Loucy (cell line): ENCODE measurements around the gene RAB25.
"Not testable (repeated sequence)": the region's sequence is repeated elsewhere in the genome, so short reads cannot be mapped to it uniquely, and the experiment has no call there.

Experiments
- H2AFZ ChIP-seq: fragments of 200-600 bp; sonication (generic); 2 replicates; pipeline ENCODE4 v1.6.0; 2016; ENCODE audit warnings: antibody characterized with exemption, mild to moderate bottlenecking, low read length, moderate library complexity
- H3F3A ChIP-seq: fragments of 200-600 bp; 2 replicates; pipeline ENCODE4 v1.6.0; 2016; ENCODE audit warnings: antibody characterized with exemption, low read depth, mild to moderate bottlenecking
- H3K27me3 ChIP-seq: fragments of 200-600 bp; sonication (generic); 2 replicates; pipeline ENCODE4 v1.6.1; 2014; ENCODE audit warnings: low read length, mild to moderate bottlenecking; ENCODE audit not compliant: insufficient read depth, poor library complexity, severe bottlenecking
- H3K36me3 ChIP-seq: fragments of 200-600 bp; sonication (generic); 2 replicates; pipeline ENCODE4 v1.6.1; 2016; ENCODE audit warnings: low read length; ENCODE audit not compliant: insufficient read depth
- H3K4me1 ChIP-seq: fragments of 200-600 bp; sonication (generic); 2 replicates; pipeline ENCODE4 v1.5.1; 2014; ENCODE audit warnings: low read length, mild to moderate bottlenecking; ENCODE audit not compliant: insufficient read depth, poor library complexity, severe bottlenecking
- H3K4me2 ChIP-seq: fragments of 200-600 bp; sonication (generic); 2 replicates; pipeline ENCODE4 v1.6.0; 2014; ENCODE audit warnings: antibody characterized with exemption, low read length, low read depth, mild to moderate bottlenecking; ENCODE audit not compliant: poor library complexity, severe bottlenecking
- H3K4me3 ChIP-seq: fragments of 200-600 bp; sonication (generic); 2 replicates; pipeline ENCODE4 v1.5.1; 2014; ENCODE audit warnings: low read length, mild to moderate bottlenecking, mixed read lengths; ENCODE audit not compliant: poor library complexity, severe bottlenecking
- H3K79me2 ChIP-seq: fragments of 200-600 bp; sonication (generic); 2 replicates; pipeline ENCODE4 v1.6.1; 2014; ENCODE audit warnings: low read length; ENCODE audit not compliant: insufficient read depth
- H3K9ac ChIP-seq: fragments of 200-600 bp; sonication (generic); 2 replicates; pipeline ENCODE4 v1.6.0; 2014; ENCODE audit warnings: mild to moderate bottlenecking, low read depth, low read length, moderate library complexity; ENCODE audit not compliant: poor library complexity, severe bottlenecking
- H3K9me2 ChIP-seq: fragments of 200-600 bp; sonication (generic); replicated peaks from 2 replicates; pipeline ENCODE4 v1.6.1; 2016; ENCODE audit warnings: low read depth, low read length, mixed read lengths
- H3K9me3 ChIP-seq: fragments of 200-600 bp; sonication (generic); 2 replicates; pipeline ENCODE4 v1.6.1; 2014; ENCODE audit warnings: mild to moderate bottlenecking, antibody characterized with exemption, low read length, low read depth; ENCODE audit not compliant: insufficient read depth
- H4K20me1 ChIP-seq: fragments of 200-600 bp; sonication (generic); 2 replicates; pipeline ENCODE4 v1.6.0; 2014; ENCODE audit warnings: antibody characterized with exemption, low read length, mild to moderate bottlenecking; ENCODE audit not compliant: insufficient read depth, poor library complexity, severe bottlenecking
- EZH2phosphoT487 ChIP-seq: fragments of 200-600 bp; IDR thresholded peaks from 2 replicates; pipeline ENCODE4 v1.6.1; 2018; ENCODE audit warnings: antibody characterized with exemption, mild to moderate bottlenecking, moderate library complexity, borderline replicate concordance
- TF ChIP-seq, protein P1 (sequence below): fragments of 200-600 bp; sonication (generic); conservative IDR thresholded peaks from 2 replicates; pipeline ENCODE4 v1.5.1; 2014; ENCODE audit warnings: mild to moderate bottlenecking, antibody characterized with exemption, low read length

The RAB25 gene

DNA sequence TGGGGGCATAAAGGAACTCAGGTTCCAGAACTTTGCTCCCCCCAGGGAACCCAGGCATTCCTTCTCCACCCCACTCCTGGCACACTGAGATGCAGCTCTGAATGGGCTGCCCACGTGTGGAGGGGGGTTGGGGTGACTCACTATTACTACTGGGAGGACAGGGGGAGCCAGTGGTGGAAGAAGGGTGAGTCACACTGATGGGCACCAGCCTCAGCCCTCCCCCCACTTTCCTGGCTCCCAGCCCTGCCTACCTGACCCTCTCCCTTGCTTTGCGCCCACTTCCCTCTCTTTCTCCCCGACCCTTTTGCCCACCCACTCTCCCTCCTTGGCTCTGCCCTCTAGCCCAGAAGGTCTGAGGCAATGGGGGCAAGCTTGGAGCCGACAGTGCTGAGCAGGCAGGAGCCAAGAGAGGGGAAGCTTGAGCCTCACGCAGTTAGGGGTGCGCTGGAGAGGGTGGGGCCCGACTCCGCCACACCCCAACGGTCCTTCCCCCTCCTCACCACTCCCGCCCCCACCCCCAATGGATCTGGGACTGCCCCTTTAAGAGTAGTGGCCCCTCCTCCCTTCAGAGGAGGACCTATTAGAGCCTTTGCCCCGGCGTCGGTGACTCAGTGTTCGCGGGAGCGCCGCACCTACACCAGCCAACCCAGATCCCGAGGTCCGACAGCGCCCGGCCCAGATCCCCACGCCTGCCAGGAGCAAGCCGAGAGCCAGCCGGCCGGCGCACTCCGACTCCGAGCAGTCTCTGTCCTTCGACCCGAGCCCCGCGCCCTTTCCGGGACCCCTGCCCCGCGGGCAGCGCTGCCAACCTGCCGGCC, 53.4 kb downstream of the RAB25 start, which contains the start of gene LMNA:
TSS of gene LMNA (plus strand) at position 611 of the 818 bp plus-strand sequence. CDS start 208 bp downstream, outside the sequence.
- H3K4me2 ChIP-seq, result no peak within 1 kb of the TSS
- H3K4me1 ChIP-seq, result peaks cover 9% of the 10 kb centered on the region
- peak within 1 kb of the TSS; percentile 36 for H3K9ac ChIP-seq

DNA sequence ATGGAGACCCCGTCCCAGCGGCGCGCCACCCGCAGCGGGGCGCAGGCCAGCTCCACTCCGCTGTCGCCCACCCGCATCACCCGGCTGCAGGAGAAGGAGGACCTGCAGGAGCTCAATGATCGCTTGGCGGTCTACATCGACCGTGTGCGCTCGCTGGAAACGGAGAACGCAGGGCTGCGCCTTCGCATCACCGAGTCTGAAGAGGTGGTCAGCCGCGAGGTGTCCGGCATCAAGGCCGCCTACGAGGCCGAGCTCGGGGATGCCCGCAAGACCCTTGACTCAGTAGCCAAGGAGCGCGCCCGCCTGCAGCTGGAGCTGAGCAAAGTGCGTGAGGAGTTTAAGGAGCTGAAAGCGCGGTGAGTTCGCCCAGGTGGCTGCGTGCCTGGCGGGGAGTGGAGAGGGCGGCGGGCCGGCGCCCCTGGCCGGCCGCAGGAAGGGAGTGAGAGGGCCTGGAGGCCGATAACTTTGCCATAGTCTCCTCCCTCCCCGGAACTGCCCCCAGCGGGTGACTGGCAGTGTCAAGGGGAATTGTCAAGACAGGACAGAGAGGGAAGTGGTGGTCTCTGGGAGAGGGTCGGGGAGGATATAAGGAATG, 54.1 kb downstream of the RAB25 start:
- Histone ChIP-seq H3K4me1 (peaks cover 9% of the 10 kb centered on the region), H2AFZ (no peak overlapping the region), H3K79me2 (no peaks in the 10 kb centered on the region), H3K4me2 (no peak overlapping the region), H3K4me3 (no peak overlapping the region), H3K27me3 (no peaks in the 10 kb centered on the region), H3F3A (no peaks in the 10 kb centered on the region), H3K36me3 (no peaks in the 10 kb centered on the region), H4K20me1 (no peaks in the 10 kb centered on the region), H3K9ac (no peak overlapping the region), H3K9me3 (no peaks in the 10 kb centered on the region), H3K9me2 (no peaks in the 10 kb centered on the region)
- TF ChIP-seq, protein P1, sequence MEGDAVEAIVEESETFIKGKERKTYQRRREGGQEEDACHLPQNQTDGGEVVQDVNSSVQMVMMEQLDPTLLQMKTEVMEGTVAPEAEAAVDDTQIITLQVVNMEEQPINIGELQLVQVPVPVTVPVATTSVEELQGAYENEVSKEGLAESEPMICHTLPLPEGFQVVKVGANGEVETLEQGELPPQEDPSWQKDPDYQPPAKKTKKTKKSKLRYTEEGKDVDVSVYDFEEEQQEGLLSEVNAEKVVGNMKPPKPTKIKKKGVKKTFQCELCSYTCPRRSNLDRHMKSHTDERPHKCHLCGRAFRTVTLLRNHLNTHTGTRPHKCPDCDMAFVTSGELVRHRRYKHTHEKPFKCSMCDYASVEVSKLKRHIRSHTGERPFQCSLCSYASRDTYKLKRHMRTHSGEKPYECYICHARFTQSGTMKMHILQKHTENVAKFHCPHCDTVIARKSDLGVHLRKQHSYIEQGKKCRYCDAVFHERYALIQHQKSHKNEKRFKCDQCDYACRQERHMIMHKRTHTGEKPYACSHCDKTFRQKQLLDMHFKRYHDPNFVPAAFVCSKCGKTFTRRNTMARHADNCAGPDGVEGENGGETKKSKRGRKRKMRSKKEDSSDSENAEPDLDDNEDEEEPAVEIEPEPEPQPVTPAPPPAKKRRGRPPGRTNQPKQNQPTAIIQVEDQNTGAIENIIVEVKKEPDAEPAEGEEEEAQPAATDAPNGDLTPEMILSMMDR, result no peak
- no peak for TF ChIP-seq EZH2phosphoT487

More for the DNA sequence above, 53.4 kb downstream of the RAB25 start, which contains the start of gene LMNA:
- Histone ChIP-seq H2AFZ (no peak within 1 kb of the TSS), H4K20me1 (no peaks in the 10 kb centered on the region), H3K79me2 (no peaks in the 10 kb centered on the region), H3K4me3 (no peak within 1 kb of the TSS), H3K9me3 (no peaks in the 10 kb centered on the region), H3K36me3 (no peaks in the 10 kb centered on the region), H3K9me2 (no peaks in the 10 kb centered on the region), H3K27me3 (no peaks in the 10 kb centered on the region), H3F3A (no peaks in the 10 kb centered on the region)
- TF ChIP-seq, protein P1, result no peak
- TF ChIP-seq EZH2phosphoT487, result no peak

DNA sequence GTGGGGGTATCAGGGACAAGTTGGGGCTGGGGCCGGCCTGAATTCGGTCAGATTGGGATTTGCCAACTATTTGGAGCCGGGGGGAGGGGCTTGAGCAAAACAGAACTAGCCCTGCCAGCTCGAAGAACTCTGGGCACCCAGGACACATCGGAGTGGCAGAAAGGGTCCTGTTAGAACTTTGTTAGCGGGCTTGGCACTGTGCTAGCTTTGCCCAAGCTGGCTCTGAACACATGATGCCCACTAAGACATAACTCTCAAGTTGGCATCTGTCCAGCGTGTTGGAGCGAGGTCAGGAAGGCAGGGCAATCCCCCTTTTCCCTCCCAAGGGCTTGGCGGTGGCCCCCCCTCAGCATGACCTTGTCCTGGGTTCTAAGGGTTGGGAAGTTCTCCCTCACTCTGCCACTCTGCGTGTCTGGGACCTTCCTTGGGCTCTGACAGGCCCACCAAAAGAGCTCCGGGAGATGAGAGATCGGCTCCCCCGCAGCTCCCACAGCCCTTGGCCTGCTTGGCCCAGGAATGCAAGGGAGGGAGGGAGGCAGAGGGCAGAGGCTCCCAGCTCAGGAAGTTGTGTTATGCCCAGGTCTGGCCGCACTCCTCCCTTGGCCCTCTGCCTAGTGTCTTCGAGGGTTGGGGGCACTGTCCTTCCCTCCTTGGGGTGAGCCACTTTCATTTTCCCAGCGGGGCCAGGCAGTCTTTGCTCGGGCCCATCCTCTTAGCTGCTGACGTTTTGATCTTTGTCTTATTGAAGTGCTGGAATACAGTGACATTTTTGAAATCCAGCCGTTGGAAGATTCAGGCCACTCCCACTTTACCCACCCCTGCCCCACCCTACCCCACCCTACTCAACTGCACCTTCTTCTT, 54.8 kb downstream of the RAB25 start:
- H3K4me2 ChIP-seq, result no peak overlapping the region
- no peaks in the 10 kb centered on the region for H3F3A ChIP-seq
- H3K9me2 ChIP-seq, result no peaks in the 10 kb centered on the region
- no peaks in the 10 kb centered on the region for H3K27me3 ChIP-seq
- peaks cover 9% of the 10 kb centered on the region for H3K4me1 ChIP-seq
- no peak overlapping the region for H2AFZ ChIP-seq
- TF ChIP-seq, protein P1, result no peak
- TF ChIP-seq EZH2phosphoT487, result no peak
- H3K9ac ChIP-seq, result no peak overlapping the region
- H3K79me2 ChIP-seq, result no peaks in the 10 kb centered on the region
- no peaks in the 10 kb centered on the region for H3K36me3 ChIP-seq
- no peaks in the 10 kb centered on the region for H3K9me3 ChIP-seq
- H4K20me1 ChIP-seq, result no peaks in the 10 kb centered on the region
- no peak overlapping the region for H3K4me3 ChIP-seq

DNA sequence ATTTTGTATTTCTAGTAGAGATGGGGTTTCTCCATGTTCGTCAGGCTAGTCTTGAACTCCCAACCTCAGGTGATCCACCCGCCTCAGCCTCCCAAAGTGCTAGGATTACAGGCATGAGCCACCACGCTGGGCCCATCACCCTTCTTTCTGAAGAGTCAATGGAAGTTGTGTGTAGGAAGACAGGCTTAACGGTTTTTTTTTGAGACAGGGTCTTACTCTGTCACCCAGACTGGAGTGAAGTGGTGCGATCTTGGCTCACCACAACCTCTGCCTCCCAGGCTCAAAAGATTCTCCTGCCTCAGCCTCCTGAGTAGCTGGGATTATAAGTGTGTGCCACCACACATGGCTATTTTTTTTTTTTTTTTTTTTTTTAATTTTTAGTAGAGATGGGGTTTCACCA, 55.8 kb downstream of the RAB25 start:
- not testable (repeated sequence) for H3K9me2 ChIP-seq, H3K4me3 ChIP-seq, H3K4me1 ChIP-seq, H3K9ac ChIP-seq, H3K79me2 ChIP-seq, H4K20me1 ChIP-seq, H3K36me3 ChIP-seq, H3F3A ChIP-seq, H3K4me2 ChIP-seq, H3K27me3 ChIP-seq, H3K9me3 ChIP-seq, H2AFZ ChIP-seq
